PC-3 (cell line): ENCODE data around the gene TCHH. TPM values are rescaled to one million over a fixed set of nuclear protein-coding genes. Genes with fewer than 3 reads are reported as not detected.
A peak's percentile ranks its signal among the peaks of the same experiment; 100 is the strongest.

Experiments used
- ATAC-seq: fragments of 200-7000 bp; cut with Tn5 transposase; 2 replicates; pipeline ENCODE4 v1.9.1; 2020; ENCODE audit warnings: mild to moderate bottlenecking, moderate library complexity
- BruUV-seq: library from RNA; stranded (reverse); fragments of 400-500 nt; replicated peaks from 2 replicates; lab custom pipeline; 2021; lab: Mats Ljungman, UMichigan
- CTCF ChIA-PET: fragments of 300-600 bp; sonication (Branson Sonifier 250); formaldehyde crosslinking; loops from one replicate; lab custom pipeline; 2022; ENCODE audit warnings: antibody characterized with exemption; lab: Charles Lee
- POLR2A ChIA-PET: fragments of 300-600 bp; sonication (Branson Sonifier 250); formaldehyde crosslinking; loops from one replicate; lab custom pipeline; 2022; ENCODE audit warnings: antibody characterized with exemption; ENCODE audit not compliant: unreplicated experiment; lab: Charles Lee
- DNase-seq: peaks from one replicate; pipeline ENCODE4 v3.0.0-alpha.2; 2015
- H2AFZ ChIP-seq: fragments of 300-600 bp; sonication (generic); 2 replicates; pipeline ENCODE4 v1.6.0; 2016; ENCODE audit warnings: antibody characterized with exemption, low read length
- H3F3A ChIP-seq: fragments of 300-600 bp; sonication (generic); one replicate; pipeline ENCODE4 v1.6.0; 2017; ENCODE audit warnings: antibody characterized with exemption, low read length, control low read depth, mild to moderate bottlenecking; ENCODE audit not compliant: unreplicated experiment
- H3K27ac ChIP-seq: fragments of 300-600 bp; sonication (generic); 2 replicates; pipeline ENCODE4 v1.5.1; 2016; ENCODE audit warnings: mild to moderate bottlenecking, low read length
- H3K27me3 ChIP-seq: fragments of 300-600 bp; sonication (generic); 2 replicates; pipeline ENCODE4 v1.6.1; 2016; ENCODE audit warnings: low read length, mixed read lengths
- H3K36me3 ChIP-seq: fragments of 300-600 bp; sonication (generic); 2 replicates; pipeline ENCODE4 v1.6.1; 2016; ENCODE audit warnings: low read depth, mixed run types, low read length, mixed read lengths
- H3K4me1 ChIP-seq: fragments of 300-600 bp; sonication (generic); 2 replicates; pipeline ENCODE4 v1.5.1; 2016; ENCODE audit warnings: low read length; ENCODE audit not compliant: insufficient read depth
- H3K4me2 ChIP-seq: fragments of 300-600 bp; sonication (generic); 2 replicates; pipeline ENCODE4 v1.6.0; 2016; ENCODE audit warnings: low read length
- H3K4me3 ChIP-seq: fragments of 300-600 bp; sonication (generic); 2 replicates; pipeline ENCODE4 v1.5.1; 2016; ENCODE audit warnings: mild to moderate bottlenecking, low read length, mixed read lengths
- H3K79me2 ChIP-seq: fragments of 300-600 bp; sonication (generic); 2 replicates; pipeline ENCODE4 v1.6.1; 2017; ENCODE audit warnings: low read length, mixed read lengths
- H3K9ac ChIP-seq: fragments of 300-600 bp; sonication (generic); 2 replicates; pipeline ENCODE4 v1.6.0; 2016; ENCODE audit warnings: mild to moderate bottlenecking, low read length
- H3K9me2 ChIP-seq: fragments of 300-600 bp; sonication (generic); replicated peaks from 2 replicates; pipeline ENCODE4 v1.6.1; 2016; ENCODE audit warnings: mixed run types, low read length, mixed read lengths
- H3K9me3 ChIP-seq: fragments of 300-600 bp; sonication (generic); 2 replicates; pipeline ENCODE4 v1.6.1; 2016; ENCODE audit warnings: low read length, mixed read lengths
- H4K20me1 ChIP-seq: fragments of 300-600 bp; sonication (generic); 2 replicates; pipeline ENCODE4 v1.6.1; 2016; ENCODE audit warnings: low read length, mixed read lengths
- EZH2 ChIP-seq: fragments of 300-600 bp; sonication (generic); IDR thresholded peaks from one replicate; pipeline ENCODE4 v1.6.1; 2017; ENCODE audit warnings: antibody characterized with exemption, mild to moderate bottlenecking, low read length; ENCODE audit not compliant: unreplicated experiment
- EZH2phosphoT487 ChIP-seq: fragments of 300-600 bp; sonication (generic); IDR thresholded peaks from 2 replicates; pipeline ENCODE4 v1.6.1; 2018; ENCODE audit warnings: mild to moderate bottlenecking, antibody characterized with exemption, low read length, borderline replicate concordance
- intact Hi-C: fragments of 100-400 bp; cut with micrococcal nuclease; formaldehyde crosslinking; loops from 2 replicates; pipeline ENCODE4 v1.9.0; 2023
- total RNA-seq: library from RNA; depleted of rRNA; stranded (reverse); fragments of >200 nt; gene quantifications from 2 replicates; pipeline ENCODE4 v1.2.3, GENCODE V29; 2014
- TF ChIP-seq, protein P1 (sequence below): fragments of 300-600 bp; sonication (generic); conservative IDR thresholded peaks from 2 replicates; pipeline ENCODE4 v1.5.1; 2017; ENCODE audit warnings: antibody characterized with exemption, low read depth, mild to moderate bottlenecking, low read length

The TCHH gene
- total RNA-seq, 1 experiment from 2014 or later: not detected

DNA sequence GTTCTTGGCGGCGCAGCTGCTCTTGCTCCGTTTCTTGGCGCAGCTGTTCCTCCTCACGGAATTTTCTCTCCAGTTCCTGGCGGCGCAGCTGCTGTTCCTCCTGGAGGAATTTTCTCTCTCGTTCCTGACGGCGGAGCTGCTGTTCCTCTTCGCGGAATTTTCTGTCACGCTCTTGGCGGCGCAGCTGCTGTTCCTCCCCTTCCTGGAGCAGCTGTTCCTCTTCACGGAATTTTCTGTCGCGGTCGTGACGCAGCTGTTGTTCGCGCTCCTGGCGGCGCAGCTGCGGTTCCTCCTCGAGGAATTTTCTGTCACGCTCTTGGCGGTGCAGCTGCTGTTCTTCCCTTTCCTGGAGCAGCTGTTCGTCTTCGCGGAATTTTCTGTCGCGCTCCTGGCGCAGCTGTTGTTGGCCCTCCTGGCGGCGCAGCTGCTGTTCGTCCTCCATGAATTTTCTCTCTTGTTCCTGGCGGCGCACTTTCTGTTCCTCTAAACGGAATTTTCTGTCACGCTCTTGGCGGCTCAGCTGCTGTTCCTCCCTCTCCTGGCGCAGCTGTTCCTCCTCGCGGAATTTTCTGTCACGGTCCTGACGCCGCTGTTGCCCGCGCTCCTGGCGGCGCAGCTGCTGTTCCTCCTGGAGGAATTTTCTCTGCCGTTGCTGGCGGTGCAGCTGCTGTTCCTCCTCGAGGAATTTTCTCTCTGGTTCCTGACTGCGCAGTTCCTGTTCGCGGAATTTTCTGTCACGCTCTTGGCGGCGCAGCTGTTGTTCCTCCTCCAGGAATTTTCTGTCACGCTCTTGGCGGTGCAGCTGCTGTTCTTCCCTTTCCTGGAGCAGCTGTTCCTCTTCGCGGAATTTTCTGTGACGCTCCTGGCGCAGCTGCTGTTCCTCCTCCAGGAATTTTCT, 7.0 kb downstream of the TCHH start:
- Histone ChIP-seq H3K9me3 (no peaks in the 10 kb centered on the region), H3K27me3 (peaks cover 98% of the 10 kb centered on the region), H3K4me3 (peak overlapping the region; percentile 71), H3K27ac (no peak overlapping the region), H3K9ac (no peak overlapping the region), H2AFZ (peak overlapping the region; percentile 91), H3K36me3 (no peaks in the 10 kb centered on the region), H3K4me2 (peak overlapping the region; percentile 95), H4K20me1 (no peaks in the 10 kb centered on the region), H3K79me2 (no peaks in the 10 kb centered on the region), H3K4me1 (peaks cover 42% of the 10 kb centered on the region), H3K9me2 (no peaks in the 10 kb centered on the region), H3F3A (no peaks in the 10 kb centered on the region)
- ChIA-PET CTCF (interaction anchor here (0.6 kb wide), 1 partner anchor 33 kb away, joined by 3 read pairs; no protein-coding TSS in a partner anchor), POLR2A (no interaction called here)
- no peak for DNase-seq
- ATAC-seq: no peak
- TF ChIP-seq, protein P1, sequence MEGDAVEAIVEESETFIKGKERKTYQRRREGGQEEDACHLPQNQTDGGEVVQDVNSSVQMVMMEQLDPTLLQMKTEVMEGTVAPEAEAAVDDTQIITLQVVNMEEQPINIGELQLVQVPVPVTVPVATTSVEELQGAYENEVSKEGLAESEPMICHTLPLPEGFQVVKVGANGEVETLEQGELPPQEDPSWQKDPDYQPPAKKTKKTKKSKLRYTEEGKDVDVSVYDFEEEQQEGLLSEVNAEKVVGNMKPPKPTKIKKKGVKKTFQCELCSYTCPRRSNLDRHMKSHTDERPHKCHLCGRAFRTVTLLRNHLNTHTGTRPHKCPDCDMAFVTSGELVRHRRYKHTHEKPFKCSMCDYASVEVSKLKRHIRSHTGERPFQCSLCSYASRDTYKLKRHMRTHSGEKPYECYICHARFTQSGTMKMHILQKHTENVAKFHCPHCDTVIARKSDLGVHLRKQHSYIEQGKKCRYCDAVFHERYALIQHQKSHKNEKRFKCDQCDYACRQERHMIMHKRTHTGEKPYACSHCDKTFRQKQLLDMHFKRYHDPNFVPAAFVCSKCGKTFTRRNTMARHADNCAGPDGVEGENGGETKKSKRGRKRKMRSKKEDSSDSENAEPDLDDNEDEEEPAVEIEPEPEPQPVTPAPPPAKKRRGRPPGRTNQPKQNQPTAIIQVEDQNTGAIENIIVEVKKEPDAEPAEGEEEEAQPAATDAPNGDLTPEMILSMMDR: no peak
- TF ChIP-seq EZH2: no peak
- intact Hi-C loops: loop anchor here (2.0 kb wide), 1 partner anchor 55 kb away; no protein-coding TSS in a partner anchor
- no TSS peak for BruUV-seq

GRCh38 chr1:152107031-152107983, 7.9 kb downstream of the TCHH start:
- Histone ChIP-seq H4K20me1 (no peaks in the 10 kb centered on the region), H3K4me2 (no peak overlapping the region), H2AFZ (no peak overlapping the region), H3K9me3 (no peaks in the 10 kb centered on the region), H3K4me1 (peaks cover 37% of the 10 kb centered on the region), H3K9ac (no peak overlapping the region), H3K9me2 (no peaks in the 10 kb centered on the region), H3K4me3 (no peak overlapping the region), H3K36me3 (no peaks in the 10 kb centered on the region), H3K27me3 (peaks cover 98% of the 10 kb centered on the region), H3F3A (no peaks in the 10 kb centered on the region), H3K79me2 (no peaks in the 10 kb centered on the region), H3K27ac (no peak overlapping the region)
- ChIA-PET POLR2A (no interaction called here), CTCF (no interaction called here)
- ATAC-seq (no peak), DNase-seq (no peak)
- TF ChIP-seq, protein P1: no peak
- TF ChIP-seq EZH2phosphoT487 (no peak), EZH2 (no peak)
- intact Hi-C loops: no loop called here
- BruUV-seq: no TSS peak
